ENCODE measurements around the gene KIAA1549. TPM values are rescaled to one million over a fixed set of nuclear protein-coding genes. Genes with fewer than 3 reads are reported as not detected.
A peak's percentile ranks its signal among the peaks of the same experiment; 100 is the strongest.

Gene KIAA1549
- total and polyA plus RNA-seq, 9 donors, result 1.2 to 5.0 (median 3.6) TPM

GRCh38 chr7:138982204-138982623, 1.0 kb upstream of the KIAA1549 start:
- DNase-seq, result peak in 1 of 5 donors; percentile 18
- intact Hi-C loops (cut with DNase I), result no loop called here
- peak overlapping the region; percentile 43 for H3K4me3 ChIP-seq
- no peaks in the 10 kb centered on the region for H3K36me3 ChIP-seq
- H3K27me3 ChIP-seq, result no peaks in the 10 kb centered on the region
- 30 to 39% (median 32%) methylated on average over 14 of the region's 14 CpGs for WGBS, 3 donors
- H3K9me3 ChIP-seq, result no peaks in the 10 kb centered on the region
- no peak for TF ChIP-seq POLR2A (IDR thresholded peaks at IDR 0.05)
- no peak for TF ChIP-seq CTCF (IDR thresholded peaks at IDR 0.05)
- TF ChIP-seq EP300 (IDR thresholded peaks at IDR 0.05), result no peak
- H3K27ac ChIP-seq, result peak overlapping the region in 1 of 2 donors; percentile 39
- peaks cover 2% of the 10 kb centered on the region for H3K4me1 ChIP-seq (ENCODE audit: insufficient read depth)

- peak overlapping the region in 1 of 2 donors; percentile 30 for H3K27ac ChIP-seq
- H3K4me1 ChIP-seq (ENCODE audit: insufficient read depth), result peaks cover 2% of the 10 kb centered on the region
- intact Hi-C loops (cut with DNase I), result no loop called here
- TF ChIP-seq CTCF (IDR thresholded peaks at IDR 0.05), result no peak
- TF ChIP-seq POLR2A (IDR thresholded peaks at IDR 0.05), result no peak
- TF ChIP-seq EP300 (IDR thresholded peaks at IDR 0.05), result no peak
- H3K27me3 ChIP-seq, result no peaks in the 10 kb centered on the region
- WGBS, 3 donors, result 0 to 1% (median 0%) methylated on average over 57 to 68 of the region's 68 CpGs
- no peaks in the 10 kb centered on the region for H3K9me3 ChIP-seq
- peak in 3 of 5 donors; percentile 20 to 54 (median 41) for DNase-seq
- peak overlapping the region; percentile 43 for H3K4me3 ChIP-seq
- no peaks in the 10 kb centered on the region for H3K36me3 ChIP-seq
Measured at GRCh38 chr7:138980563-138981291, 462 bp downstream of the KIAA1549 start.

- intact Hi-C loops (cut with DNase I), result no loop called here
- WGBS, 3 donors, result 22 to 29% (median 25%) methylated on average over 9 of the region's 9 CpGs
Measured at GRCh38 chr7:138979988-138980562, 1.1 kb downstream of the KIAA1549 start.

More at GRCh38 chr7:138979988-138980562, 1.1 kb downstream of the KIAA1549 start:
- no peak for DNase-seq
- Histone ChIP-seq H3K36me3 (no peaks in the 10 kb centered on the region), H3K27me3 (no peaks in the 10 kb centered on the region), H3K27ac (no peak overlapping the region), H3K4me3 (peak overlapping the region; percentile 43), H3K9me3 (no peaks in the 10 kb centered on the region), H3K4me1 (ENCODE audit: insufficient read depth) (peaks cover 2% of the 10 kb centered on the region)
- TF ChIP-seq EP300 (IDR thresholded peaks at IDR 0.05), result no peak
- TF ChIP-seq CTCF (IDR thresholded peaks at IDR 0.05), result no peak

Measured in ovary (tissue), 9 donors.